ENCODE results near the gene IPO5. TPM values are rescaled to one million over a fixed set of nuclear protein-coding genes. Genes with fewer than 3 reads are reported as not detected.
"Not testable (repeated sequence)": the region's sequence is repeated elsewhere in the genome, so short reads cannot be mapped to it uniquely, and the experiment has no call there.

Gene IPO5
- total RNA-seq, 1 experiment from 2014 or later = 88.4 TPM

DNA sequence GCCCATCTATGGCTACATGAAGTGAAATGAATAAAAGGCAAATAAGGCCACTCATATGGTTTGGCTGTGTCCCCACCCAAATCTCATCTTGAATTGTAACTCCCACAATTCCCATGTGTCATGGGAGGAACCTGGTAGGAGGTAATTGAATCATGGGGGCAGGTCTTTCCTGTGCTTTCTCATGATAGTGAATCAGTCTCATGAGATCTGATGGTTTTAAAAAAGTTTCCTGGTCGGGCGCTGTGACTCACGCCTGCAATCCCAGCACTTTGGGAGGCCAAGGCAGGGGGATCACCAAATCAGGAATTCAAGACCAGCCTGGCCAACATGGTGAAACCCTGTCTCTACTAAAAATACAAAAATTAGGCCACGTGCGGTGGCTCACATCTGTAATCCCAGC, 4.2 kb upstream of the IPO5 start:
- DNase-seq (ENCODE audit: low spot score) = not testable (repeated sequence)

DNA sequence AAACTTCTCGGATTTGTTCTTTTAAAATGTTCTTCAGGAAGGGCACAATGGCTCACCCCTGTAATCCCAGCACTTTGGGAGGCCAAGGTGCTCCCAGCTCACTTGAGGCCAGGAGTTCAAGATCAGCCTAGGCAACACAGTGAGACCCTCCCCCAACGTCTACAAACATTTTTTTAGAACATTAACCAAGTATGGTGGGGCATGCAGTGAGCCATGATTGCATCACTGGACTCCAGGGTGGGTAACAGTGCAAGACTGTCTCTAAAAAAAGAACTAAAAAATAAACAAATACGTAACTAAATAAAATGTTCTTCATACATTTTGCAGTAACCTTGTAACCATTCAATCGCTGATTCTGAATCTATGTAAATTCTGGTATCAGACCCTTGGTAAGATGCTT, 2.1 kb upstream of the IPO5 start:
- DNase-seq (ENCODE audit: low spot score) = no peak

GRCh38 chr13:97952831-97953230, 644 bp upstream of the IPO5 start:
- not testable (repeated sequence) for DNase-seq (ENCODE audit: low spot score)

DNA sequence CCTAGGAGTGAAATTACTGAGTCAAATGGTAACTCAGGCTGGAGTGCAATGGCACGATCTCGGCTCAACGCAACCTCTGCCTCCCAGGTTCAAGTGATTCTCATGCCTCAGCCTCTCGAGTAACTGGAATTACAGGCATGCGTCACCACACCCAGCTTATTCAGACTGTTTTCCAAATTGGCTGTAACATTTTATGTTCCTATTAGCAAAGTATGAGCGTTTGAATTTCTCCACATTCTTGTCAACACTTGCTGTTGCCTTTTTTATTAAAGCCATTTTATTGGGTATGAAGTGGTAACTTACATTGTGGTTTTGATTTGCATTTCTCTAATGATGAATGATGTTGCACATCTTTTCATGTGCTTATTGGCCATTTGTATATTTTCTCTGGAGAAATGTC, 7.9 kb downstream of the IPO5 start:
- DNase-seq (ENCODE audit: low spot score) = no peak

DNA sequence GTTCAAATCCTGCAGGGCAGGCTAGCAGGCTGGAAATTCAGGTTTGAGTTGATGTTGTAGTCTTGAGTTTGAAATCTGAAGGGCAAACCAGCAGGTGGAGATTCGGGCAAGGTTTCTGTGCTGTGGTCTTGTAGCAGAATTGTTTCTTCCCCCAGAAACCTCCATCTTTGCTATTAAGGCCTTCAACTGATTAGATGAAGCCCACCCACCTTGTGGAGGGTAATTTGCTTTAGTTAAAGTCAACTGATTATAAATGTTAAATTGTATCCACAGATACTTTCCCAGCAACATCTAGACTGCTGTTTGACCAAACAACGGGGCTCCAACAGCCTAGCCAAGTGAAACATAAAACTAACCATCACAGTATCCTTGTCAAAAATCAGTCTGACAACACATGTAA, 9.4 kb downstream of the IPO5 start:
- no peak for DNase-seq (ENCODE audit: low spot score)

GRCh38 chr13:97967226-97967625, 13.8 kb downstream of the IPO5 start:
- no peak for DNase-seq (ENCODE audit: low spot score)

GRCh38 chr13:97967948-97968347, 14.5 kb downstream of the IPO5 start:
- DNase-seq (ENCODE audit: low spot score) = no peak

DNA sequence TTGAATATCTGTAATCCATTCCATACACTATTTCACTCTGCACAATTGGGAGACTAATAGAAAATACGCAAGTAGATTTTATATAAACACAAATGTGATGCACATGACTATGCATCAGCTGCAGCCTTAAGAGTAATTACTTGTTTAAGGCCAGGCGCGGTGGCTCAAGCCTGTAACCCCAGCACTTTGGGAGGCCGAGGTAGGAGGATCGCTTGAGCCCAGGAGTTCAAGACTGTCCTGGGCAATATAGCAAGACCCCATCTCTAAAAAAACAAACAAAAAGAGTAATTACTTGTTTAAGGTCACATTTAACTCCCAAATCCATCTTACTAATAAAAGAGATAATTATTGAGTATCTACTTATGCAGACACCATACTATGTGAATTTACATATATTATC, 18.0 kb downstream of the IPO5 start:
- DNase-seq (ENCODE audit: low spot score) = no peak

- DNase-seq (ENCODE audit: low spot score) = no peak
Observed at GRCh38 chr13:97974773-97975172, 21.3 kb downstream of the IPO5 start.

DNA sequence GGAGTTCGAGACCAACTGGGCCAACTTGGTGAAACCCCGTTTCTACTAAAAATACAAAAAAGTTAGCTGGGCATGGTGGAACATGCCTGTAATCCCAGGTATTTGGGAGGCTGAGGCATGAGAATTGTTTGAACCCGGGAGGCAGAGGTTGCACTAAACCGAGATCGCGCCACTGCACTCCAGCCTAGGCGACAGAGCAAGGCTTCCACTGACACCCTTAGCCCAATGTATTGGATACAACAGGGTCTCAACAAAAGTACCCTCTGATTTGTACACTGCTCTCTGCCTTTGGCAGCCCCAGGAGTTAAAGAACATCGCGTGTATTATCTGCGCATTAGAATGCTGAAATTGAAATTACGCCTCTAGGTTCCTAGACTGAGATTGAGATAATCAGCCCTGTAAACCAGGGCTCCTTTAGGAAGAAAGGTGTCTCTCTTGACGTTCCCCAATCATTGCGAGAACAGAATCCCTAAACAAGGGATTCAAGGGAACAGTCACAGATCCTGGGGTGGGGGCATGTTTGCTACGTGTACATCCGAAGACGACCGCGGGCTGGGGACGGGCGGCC, 21.9 kb downstream of the IPO5 start:
- DNase-seq (ENCODE audit: low spot score) = no peak

DNA sequence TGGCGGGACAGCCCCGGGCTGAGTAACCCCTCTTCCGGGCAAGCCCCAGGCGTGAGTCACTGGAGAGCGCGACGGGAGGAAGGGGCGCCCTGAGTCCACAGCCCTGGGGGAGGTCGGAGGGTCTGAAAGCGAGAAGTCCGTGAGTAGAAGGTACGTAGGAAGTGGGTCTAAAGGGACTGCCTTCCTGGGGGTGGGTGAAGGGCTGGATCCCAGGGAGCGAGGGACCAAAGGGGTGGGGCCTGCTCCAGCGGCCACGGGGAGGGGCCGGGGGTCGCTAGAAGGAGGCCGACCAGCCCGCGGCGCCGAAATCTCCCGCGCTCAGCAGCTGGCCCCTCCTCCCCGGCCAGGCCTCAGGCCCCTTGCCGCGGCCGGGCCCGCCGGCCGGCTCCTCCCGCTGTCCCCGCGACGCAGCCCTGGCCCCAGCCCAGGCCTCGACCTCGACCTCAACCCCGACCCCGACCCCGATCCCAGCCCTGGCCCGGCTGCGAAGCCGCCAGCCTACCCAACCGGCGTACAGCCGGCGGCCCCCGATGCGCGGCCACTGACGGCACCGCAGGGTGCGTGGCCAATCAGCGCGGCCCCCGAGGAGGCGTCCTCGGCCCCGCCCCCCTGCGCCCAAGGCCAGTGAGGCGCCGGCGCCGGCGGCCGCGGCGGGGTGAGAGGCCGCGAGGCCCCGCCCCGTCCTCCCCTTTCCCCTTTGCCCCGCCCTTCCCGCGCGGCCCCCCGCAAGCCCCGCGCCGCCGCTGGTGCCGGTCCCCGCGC, 22.6 kb downstream of the IPO5 start:
- DNase-seq (ENCODE audit: low spot score) = peak; percentile 64

GRCh38 chr13:97976610-97977521, 23.4 kb downstream of the IPO5 start:
- peak; percentile 3 for DNase-seq (ENCODE audit: low spot score)

GRCh38 chr13:97977982-97978381, 24.5 kb downstream of the IPO5 start:
- no peak for DNase-seq (ENCODE audit: low spot score)

- DNase-seq (ENCODE audit: low spot score) = no peak
Observed at GRCh38 chr13:97978651-97979050, 25.2 kb downstream of the IPO5 start.

GRCh38 chr13:97979051-97979450, 25.6 kb downstream of the IPO5 start:
- DNase-seq (ENCODE audit: low spot score) = no peak

DNA sequence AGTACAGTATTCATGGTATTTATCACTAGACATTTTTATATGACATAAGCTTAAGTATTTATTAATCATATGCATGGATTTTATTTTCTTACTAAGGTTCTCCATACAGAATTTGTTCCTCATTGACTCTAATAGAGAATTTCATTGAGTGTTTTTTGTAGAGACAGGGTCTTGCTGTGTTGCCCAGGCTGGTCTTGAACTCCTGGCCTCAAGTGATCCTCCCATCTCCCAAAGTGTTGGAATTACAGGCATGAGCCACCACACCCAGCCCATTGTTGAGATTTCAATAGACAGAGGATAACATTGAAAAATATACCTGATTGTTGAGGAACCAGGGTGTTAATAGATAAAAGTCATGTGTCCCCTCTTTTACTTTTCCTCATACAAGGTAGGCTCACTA, 26.1 kb downstream of the IPO5 start:
- DNase-seq (ENCODE audit: low spot score) = no peak

DNA sequence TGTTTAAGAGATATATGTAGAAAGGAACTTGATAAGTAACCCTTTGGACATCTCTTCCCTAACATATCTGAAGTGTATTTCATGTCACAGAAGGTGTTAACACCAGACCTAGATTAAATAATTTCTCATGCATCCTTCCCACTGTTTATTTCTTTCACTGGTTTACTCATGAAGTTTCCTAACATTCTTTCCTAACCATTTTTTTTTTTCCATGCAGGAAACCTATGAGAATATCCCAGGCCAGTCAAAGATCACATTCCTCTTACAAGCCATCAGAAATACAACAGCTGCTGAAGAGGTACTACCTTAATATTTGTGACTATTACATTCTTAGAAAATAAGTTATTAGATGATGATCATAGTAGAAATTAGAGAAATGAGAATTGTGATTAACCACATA, 28.8 kb downstream of the IPO5 start:
- DNase-seq (ENCODE audit: low spot score) = no peak

DNA sequence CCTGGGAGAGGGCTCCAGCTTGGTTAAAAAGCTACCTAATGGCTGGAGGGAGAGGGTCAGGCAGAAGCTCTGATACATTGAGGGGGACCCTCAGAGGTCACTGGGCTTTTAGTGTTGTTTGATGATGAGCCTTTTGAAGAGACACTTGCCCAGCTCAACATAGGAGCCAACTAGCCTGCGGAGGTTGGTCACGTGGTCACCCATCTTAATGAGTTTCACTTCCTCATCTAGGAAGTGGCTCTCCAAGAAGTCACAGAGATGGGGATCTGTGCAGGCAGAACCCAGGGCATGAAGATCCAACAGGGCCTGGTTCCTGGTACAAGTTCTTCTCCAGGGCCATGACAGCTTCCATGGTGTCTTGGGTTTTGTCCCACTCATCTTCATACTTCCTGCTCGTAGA, 33.4 kb downstream of the IPO5 start:
- no peak for DNase-seq (ENCODE audit: low spot score)

DNA sequence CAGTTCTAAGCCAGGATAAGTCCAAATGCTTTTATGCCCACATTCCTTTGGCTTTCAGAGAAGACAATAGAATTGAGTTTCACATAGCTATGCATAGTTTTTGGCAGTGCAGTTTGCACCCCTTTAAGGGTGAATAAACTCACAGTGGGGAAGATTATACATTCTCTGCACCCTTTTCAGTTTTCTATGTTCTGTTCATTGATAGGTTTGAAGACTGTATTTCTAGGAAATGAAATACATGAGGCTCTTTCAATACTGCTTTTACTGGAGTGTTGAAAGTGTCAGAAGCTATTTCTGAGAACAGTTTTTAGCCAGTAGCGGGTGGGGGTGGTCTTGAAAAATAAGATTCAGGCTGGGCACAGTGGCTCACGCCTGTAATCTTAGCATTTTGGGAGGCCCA, 46.2 kb downstream of the IPO5 start:
- DNase-seq (ENCODE audit: low spot score) = no peak

DNA sequence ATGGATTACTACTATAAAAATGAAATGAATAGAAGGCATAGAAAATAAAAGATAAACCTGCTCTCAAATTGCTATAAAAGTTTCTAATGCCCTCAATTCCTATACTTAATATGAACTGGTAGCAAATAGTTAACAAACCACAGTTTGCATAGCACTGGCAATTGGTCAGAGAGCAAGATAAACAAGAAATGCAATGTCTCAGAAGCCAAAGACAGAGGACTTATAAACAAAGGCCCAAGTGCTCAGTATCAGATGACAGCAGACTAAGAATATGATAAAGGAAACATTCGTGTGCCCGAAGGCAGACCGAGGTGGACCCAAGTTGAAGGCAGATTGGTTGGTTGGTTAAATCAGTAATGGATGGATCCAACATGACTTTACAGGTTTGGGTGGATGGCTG, 50.6 kb downstream of the IPO5 start:
- DNase-seq (ENCODE audit: low spot score) = peak; percentile 72

GRCh38 chr13:98004997-98005396, 51.5 kb downstream of the IPO5 start:
- DNase-seq (ENCODE audit: low spot score) = peak; percentile 6

- DNase-seq (ENCODE audit: low spot score) = no peak
Observed at GRCh38 chr13:98007001-98007400, 53.5 kb downstream of the IPO5 start.

DNA sequence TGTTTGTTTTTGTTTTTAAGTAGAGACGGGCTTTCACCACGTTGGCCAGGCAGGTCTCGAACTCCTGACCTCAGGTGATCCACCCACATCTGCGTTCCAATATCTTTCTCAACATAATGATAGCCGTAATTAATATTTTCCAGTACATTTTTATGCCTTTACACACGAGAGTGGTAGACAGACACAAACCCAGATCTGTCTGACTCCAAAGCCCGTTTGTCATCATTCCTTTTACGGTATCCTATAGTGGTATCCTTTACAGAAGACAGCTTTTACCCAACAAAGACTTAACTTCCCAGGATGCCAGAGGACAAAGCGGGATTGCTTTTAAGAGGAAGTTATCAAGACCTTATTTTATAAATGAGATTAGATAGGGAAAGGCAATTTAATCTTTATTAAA, 59.8 kb downstream of the IPO5 start:
- no peak for DNase-seq (ENCODE audit: low spot score)
